Stimulated activated CD4-positive, alpha-beta T cell treated with anti-CD3 and anti-CD28 coated beads, Interleukin-1b, Interleukin-23, amount 100 ng/mL, for 48 hours (primary cell): ENCODE data around the gene OR1L1.

Source experiments
- DNase-seq: peaks from one replicate; pipeline ENCODE4 v3.0.0-alpha.2; 2020

The OR1L1 gene, protein sequence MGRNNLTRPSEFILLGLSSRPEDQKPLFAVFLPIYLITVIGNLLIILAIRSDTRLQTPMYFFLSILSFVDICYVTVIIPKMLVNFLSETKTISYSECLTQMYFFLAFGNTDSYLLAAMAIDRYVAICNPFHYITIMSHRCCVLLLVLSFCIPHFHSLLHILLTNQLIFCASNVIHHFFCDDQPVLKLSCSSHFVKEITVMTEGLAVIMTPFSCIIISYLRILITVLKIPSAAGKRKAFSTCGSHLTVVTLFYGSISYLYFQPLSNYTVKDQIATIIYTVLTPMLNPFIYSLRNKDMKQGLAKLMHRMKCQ

DNA sequence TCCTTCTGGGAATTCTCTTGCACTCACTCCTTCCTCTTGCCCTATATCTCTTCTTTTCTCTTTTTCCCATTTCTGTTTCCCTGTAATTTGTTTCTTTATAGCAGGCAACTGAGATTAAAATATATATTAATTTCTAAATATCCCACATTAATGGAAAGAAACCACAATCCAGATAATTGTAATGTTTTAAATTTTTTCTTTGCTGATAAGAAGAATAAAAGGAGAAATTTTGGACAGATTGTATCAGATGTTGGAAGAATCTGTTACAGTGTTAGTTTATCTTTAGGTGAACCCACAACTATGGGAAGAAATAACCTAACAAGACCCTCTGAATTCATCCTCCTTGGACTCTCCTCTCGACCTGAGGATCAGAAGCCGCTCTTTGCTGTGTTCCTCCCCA, at the start of gene OR1L1:
Gene OR1L1 (plus strand): TSS at position 301 of the 400 bp plus-strand sequence. CDS start 0 bp downstream, at position 301.
- no peak for DNase-seq

DNA sequence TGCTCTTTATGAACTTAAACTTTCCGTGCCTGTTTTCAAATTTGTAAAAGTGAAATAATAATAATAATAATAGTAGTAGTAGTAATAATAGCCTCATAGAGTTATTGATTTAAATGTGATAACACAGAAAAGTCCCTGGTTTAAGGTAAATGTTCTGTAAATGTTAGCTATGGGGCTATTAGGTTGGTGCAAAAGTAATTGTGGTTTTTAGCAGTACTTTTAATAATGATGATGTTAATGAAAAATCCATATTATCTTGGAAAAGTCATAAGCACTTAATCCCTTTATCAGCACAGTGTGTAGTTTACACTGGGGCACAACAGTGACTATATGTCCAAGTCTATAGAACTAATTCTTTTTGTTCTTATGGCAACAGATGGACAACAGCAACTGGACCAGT, 47.2 kb upstream of the OR1L1 start, which contains the start of gene OR1Q1:
Gene OR1Q1 (plus strand): TSS at position 377 of the 400 bp plus-strand sequence. CDS start 0 bp downstream, at position 377.
- no peak for DNase-seq

DNA sequence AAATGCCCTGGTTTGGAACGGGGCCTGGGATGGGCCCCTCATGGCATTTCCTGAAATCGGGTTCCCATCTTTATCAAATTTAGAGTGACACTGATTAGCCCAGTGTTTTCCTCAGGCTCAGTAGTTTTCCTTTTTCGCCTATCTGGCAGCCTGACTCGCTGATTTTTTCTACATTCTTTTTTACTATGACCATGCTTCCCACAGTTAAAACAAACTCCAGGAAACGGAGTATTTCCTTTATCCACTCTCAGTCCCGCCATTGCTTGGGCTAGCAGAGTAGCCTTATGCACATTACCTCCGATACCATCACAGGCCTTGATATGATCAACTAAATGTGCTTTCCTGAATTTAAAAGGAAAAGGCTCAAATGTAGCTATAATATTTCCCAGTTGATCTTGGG, 41.5 kb upstream of the OR1L1 start:
- DNase-seq = no peak

DNA sequence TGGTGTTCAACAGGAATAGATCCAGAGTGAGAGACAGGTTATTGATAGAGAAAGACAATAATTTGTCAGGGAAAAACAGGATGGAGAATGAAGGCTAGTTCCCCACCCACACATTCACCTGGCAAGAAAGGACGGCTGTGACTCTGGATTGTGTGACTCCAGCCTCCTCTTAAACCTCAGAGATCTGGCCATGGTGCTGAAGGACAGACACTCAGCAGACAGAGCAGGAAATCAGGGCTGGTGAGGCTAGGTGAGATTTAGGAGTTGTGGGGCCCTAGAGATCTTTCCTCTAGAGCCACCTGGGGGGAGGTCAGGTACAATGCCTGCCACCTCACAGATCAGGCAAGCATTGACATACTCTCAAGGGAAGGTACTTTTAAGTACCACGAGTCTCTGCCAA, 19.3 kb upstream of the OR1L1 start:
- no peak for DNase-seq

DNA sequence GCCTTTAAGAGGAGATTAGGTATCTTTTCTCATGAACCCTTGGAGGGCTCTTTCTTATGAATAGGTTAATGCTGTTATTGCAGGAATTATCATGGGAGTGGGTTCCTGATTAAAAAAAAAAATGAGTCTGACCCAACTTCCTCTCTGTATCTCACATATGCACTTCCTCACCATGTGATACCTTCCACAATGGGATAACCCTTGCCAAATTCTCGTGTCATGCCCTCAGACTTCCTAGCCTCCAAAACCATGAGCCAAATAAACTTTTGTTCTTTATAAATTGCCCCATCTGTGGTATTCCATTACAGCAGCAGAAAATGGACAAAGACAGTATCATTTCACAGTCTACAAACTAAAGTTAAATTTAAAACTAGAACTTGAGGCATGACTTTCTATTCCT, 5.1 kb upstream of the OR1L1 start:
- no peak for DNase-seq

DNA sequence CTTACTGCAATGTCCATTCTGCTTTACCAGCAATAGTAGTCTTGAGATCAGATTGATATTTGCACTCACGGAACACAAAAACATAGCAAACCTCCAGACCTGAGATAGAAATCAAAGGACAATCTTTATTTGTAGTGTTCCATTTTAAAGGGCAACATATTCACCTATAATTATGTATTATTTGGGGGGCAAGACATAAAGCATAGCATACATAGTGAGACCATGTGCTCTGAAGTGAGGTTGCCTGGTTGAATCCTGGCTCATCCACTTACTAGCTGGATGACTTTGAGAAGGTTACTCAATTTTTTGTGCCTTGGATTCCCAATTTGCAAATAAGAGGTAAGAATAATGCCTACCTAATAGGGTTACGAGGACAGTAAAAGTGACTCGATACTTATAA, 4.0 kb upstream of the OR1L1 start, which contains the start of gene OR1B1:
Gene OR1B1 (minus strand): TSS at position 101 of the 400 bp plus-strand sequence.
- DNase-seq = no peak

DNA sequence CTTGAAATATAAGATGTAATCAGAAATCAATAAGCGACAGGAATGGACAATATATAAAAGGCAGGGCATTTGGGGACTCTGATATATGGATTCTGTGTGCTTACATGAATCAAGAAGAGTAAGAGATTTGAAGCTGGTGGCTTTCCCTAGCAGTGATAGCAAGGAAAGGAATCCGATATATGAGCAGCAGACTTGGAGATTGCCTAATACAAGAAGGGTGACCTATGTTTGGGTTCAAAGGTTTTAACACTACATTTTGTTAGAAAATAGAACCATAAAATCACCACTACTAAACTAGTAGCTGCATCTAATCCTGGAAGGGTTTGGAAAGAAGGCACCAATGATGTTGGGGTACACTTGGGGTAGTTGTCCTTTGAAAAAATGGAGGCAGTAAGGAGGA, 11.0 kb downstream of the OR1L1 start:
- DNase-seq = no peak

DNA sequence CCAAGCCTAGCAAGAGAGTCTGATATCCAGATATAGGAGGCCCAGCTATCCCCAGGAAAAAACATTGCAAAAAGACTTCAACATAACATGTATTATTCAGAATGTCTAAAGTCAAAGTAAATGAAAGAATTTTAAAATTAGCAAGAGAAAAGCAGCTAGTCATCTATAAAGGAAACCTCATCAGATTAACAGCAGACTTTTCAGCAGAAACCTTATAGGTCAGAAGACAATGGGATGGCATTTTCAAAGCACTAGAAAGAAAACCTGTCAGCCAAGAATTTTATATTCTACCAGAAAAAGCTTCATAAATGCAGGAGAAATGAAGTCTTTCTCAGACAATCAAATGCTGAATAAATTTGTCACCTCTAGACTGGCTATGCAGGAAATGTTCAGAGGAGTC, 23.3 kb downstream of the OR1L1 start:
- no peak for DNase-seq

DNA sequence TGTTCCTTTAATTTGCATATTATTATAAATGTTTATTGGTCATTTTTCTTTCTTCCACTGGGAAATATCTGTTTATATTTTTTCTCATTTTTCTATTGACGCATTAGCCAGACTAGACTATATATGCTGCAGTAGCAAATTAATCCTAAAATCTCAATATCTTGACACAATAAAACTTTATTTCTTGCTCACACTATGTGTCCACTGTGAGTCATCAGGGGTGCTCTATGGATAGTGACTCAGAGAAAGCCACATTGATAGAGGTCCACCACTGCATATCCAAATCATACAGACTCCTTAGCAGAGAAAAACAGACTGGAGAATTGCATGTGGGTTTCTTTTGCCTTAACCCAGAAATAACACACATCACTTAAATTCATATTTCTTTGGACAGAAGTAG, 34.2 kb downstream of the OR1L1 start:
- DNase-seq = no peak
